Measurements from ENCODE around the gene OOSP4A. TPM values are rescaled to one million over a fixed set of nuclear protein-coding genes. Genes with fewer than 3 reads are reported as not detected.

Gene OOSP4A
- total and polyA plus RNA-seq, 2 of the 4 experiments (the other 2 are of a cell fraction), result not detected

Other genes starting within 250 kb of the OOSP4A start
- 5.4 and 7.5 TPM in 2 replicates for gene STX3, start 208.7 kb upstream of the OOSP4A start, total RNA-seq (2012; rRNA removed)
- gene STX3, start 208.7 kb upstream of the OOSP4A start, polyA plus RNA-seq (2012; rRNA removed), result 5.0 and 5.7 TPM in 2 replicates
- gene MRPL16, start 153.3 kb upstream of the OOSP4A start, total RNA-seq (2012; rRNA removed), result 43.9 and 56.9 TPM in 2 replicates
- 64.5 and 71.3 TPM in 2 replicates for gene MRPL16, start 153.3 kb upstream of the OOSP4A start, polyA plus RNA-seq (2012; rRNA removed)
- not detected in 2 replicates for gene CBLIF, start 118.5 kb upstream of the OOSP4A start, total RNA-seq (2012; rRNA removed)
- gene CBLIF, start 118.5 kb upstream of the OOSP4A start, polyA plus RNA-seq (2012; rRNA removed), result not detected in 2 replicates
- gene TCN1, start 97.5 kb upstream of the OOSP4A start, total RNA-seq (2012; rRNA removed), result not detected in 2 replicates
- gene TCN1, start 97.5 kb upstream of the OOSP4A start, polyA plus RNA-seq (2012; rRNA removed), result not detected in 2 replicates
- gene OOSP3, start 85.3 kb upstream of the OOSP4A start, total RNA-seq (2012; rRNA removed), result not detected in 2 replicates
- not detected in 2 replicates for gene OOSP3, start 85.3 kb upstream of the OOSP4A start, polyA plus RNA-seq (2012; rRNA removed)
- not detected in 2 replicates for gene OOSP1, start 25.6 kb upstream of the OOSP4A start, total RNA-seq (2012; rRNA removed)
- gene OOSP1, start 25.6 kb upstream of the OOSP4A start, polyA plus RNA-seq (2012; rRNA removed), result not detected in 2 replicates
- gene OOSP4B, start 53.1 kb downstream of the OOSP4A start, total RNA-seq (2012; rRNA removed), result not detected in 2 replicates
- not detected in 2 replicates for gene OOSP4B, start 53.1 kb downstream of the OOSP4A start, polyA plus RNA-seq (2012; rRNA removed)
- not detected in 2 replicates for gene OOSP2, start 76.4 kb downstream of the OOSP4A start, total RNA-seq (2012; rRNA removed)
- not detected in 2 replicates for gene OOSP2, start 76.4 kb downstream of the OOSP4A start, polyA plus RNA-seq (2012; rRNA removed)
- gene MS4A3, start 92.6 kb downstream of the OOSP4A start, total RNA-seq (2012; rRNA removed), result not detected in 2 replicates
- gene MS4A3, start 92.6 kb downstream of the OOSP4A start, polyA plus RNA-seq (2012; rRNA removed), result not detected in 2 replicates
- not detected in 2 replicates for gene MS4A2, start 124.6 kb downstream of the OOSP4A start, total RNA-seq (2012; rRNA removed)
- gene MS4A2, start 124.6 kb downstream of the OOSP4A start, polyA plus RNA-seq (2012; rRNA removed), result not detected in 2 replicates
- gene MS4A6A, start 219.1 kb downstream of the OOSP4A start, total RNA-seq (2012; rRNA removed), result not detected in 2 replicates
- gene MS4A6A, start 219.1 kb downstream of the OOSP4A start, polyA plus RNA-seq (2012; rRNA removed), result not detected in 2 replicates

Measured in IMR-90 (cell line).